HUES6 (cell line): ENCODE data around the gene ADCK1.

Experiments
- H3K27ac ChIP-seq: 2 replicates; pipeline ENCODE4 v1.7.0; 2013; ENCODE audit warnings: low read depth, mild to moderate bottlenecking, low read length, inconsistent platforms
- H3K27me3 ChIP-seq: 2 replicates; pipeline ENCODE4 v1.6.1; 2013; ENCODE audit warnings: low read length; ENCODE audit not compliant: control insufficient read depth, insufficient read depth
- H3K36me3 ChIP-seq: 2 replicates; pipeline ENCODE4 v1.6.1; 2013; ENCODE audit warnings: low read length; ENCODE audit not compliant: control insufficient read depth, insufficient read depth
- H3K4me1 ChIP-seq: 2 replicates; pipeline ENCODE4 v1.6.1; 2013; ENCODE audit warnings: low read length; ENCODE audit not compliant: control insufficient read depth, insufficient read depth
- H3K4me3 ChIP-seq: 2 replicates; pipeline ENCODE4 v1.5.1; 2013; ENCODE audit warnings: low read depth, low read length
- H3K9ac ChIP-seq: one replicate; pipeline ENCODE4 v1.6.1; 2013; ENCODE audit warnings: mild to moderate bottlenecking, low read length
- H3K9me3 ChIP-seq: 2 replicates; pipeline ENCODE4 v1.6.1; 2013; ENCODE audit warnings: low read depth, low read length; ENCODE audit not compliant: control insufficient read depth, insufficient read depth

ADCK1 gene

GRCh38 chr14:77917491-77918201 is 117.7 kb downstream of the ADCK1 start:
- H3K4me1 ChIP-seq = peaks cover 12% of the 10 kb centered on the region
- H3K9ac ChIP-seq = no peak overlapping the region
- peaks cover 5% of the 10 kb centered on the region; the same call in 1 of the 2 replicates for H3K9me3 ChIP-seq
- no peak overlapping the region for H3K4me3 ChIP-seq
- no peak overlapping the region for H3K27ac ChIP-seq
- H3K36me3 ChIP-seq = no peaks in the 10 kb centered on the region
- no peaks in the 10 kb centered on the region for H3K27me3 ChIP-seq

- Histone ChIP-seq H3K4me1 (peaks cover 4% of the 10 kb centered on the region), H3K36me3 (no peaks in the 10 kb centered on the region), H3K27me3 (no peaks in the 10 kb centered on the region), H3K9me3 (peaks cover 5% of the 10 kb centered on the region; the same call in 1 of the 2 replicates), H3K9ac (no peak overlapping the region), H3K4me3 (no peak overlapping the region), H3K27ac (no peak overlapping the region)
These were observed 118.5 kb downstream of the ADCK1 start for GRCh38 chr14:77918448-77918847.

DNA sequence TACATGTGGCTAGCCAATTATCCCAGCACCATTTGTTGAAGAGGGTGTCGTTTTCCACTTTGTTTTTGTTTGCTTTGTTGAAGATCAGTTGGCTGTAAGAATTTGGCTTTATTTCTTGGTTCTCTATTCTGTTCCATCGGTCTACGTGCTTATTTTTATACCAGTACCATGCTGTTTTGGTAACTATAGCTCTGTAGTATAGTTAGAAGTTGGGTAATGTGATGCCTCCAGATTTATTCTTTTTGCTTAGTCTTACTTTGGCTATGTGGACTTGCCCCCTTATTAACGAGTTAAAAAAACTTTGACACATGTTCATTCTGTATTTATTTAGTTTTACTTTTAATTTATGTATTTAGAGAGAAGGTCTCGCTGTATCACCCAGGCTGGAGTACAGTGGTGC is 120.4 kb downstream of the ADCK1 start:
- Histone ChIP-seq H3K4me1 (no peaks in the 10 kb centered on the region), H3K36me3 (no peaks in the 10 kb centered on the region), H3K27ac (no peak overlapping the region), H3K9me3 (peaks cover 5% of the 10 kb centered on the region; the same call in 1 of the 2 replicates), H3K4me3 (no peak overlapping the region), H3K27me3 (no peaks in the 10 kb centered on the region), H3K9ac (no peak overlapping the region)

- Histone ChIP-seq H3K9me3 (peaks cover 5% of the 10 kb centered on the region; the same call in 1 of the 2 replicates), H3K4me3 (no peak overlapping the region), H3K27me3 (no peaks in the 10 kb centered on the region), H3K27ac (no peak overlapping the region), H3K9ac (no peak overlapping the region), H3K4me1 (no peaks in the 10 kb centered on the region), H3K36me3 (no peaks in the 10 kb centered on the region)
These were observed 121.9 kb downstream of the ADCK1 start for GRCh38 chr14:77921818-77922217.

DNA sequence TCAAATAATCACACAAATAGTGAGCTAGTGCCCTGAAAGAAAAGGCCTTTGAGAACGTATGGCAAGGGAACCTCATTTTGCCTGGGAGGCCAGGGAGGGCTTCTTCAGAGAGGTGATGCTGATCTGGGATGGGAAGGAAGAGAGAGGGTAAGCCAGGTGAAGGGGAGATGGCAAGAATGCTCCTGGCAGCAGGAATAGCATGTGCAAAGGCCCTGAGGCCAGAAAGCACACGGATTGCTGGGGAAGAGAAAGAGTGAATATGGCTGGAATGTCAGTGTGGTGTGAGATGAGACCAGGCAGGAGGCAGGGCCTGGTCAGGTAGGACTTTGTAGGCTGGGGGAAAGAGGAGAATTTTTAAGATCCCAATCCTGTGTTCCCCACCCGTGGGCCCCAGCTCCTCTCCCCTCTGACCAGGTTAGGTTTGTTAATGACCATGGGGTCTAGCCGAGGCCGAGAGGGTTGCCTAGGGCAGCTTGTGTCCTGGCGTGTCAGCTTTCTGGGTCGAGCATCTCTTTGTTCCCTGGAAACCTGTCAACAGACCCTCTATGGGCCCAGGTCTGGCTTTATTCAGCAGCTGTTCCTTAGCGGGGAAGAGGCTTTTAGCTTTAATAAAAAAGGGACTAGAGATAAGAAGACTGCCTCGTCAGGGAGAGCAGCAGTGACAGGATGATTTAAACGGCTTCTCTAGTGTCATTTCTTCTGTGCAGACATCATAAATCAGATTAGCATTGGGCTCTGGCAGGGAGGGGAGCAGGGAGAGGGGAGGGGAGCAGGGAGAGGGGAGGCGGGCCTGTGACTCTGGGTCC is 123.4 kb downstream of the ADCK1 start:
- Histone ChIP-seq H3K4me1 (no peaks in the 10 kb centered on the region), H3K4me3 (no peak overlapping the region), H3K27ac (no peak overlapping the region), H3K9ac (no peak overlapping the region), H3K36me3 (no peaks in the 10 kb centered on the region), H3K9me3 (peaks cover 5% of the 10 kb centered on the region; the same call in 1 of the 2 replicates), H3K27me3 (no peaks in the 10 kb centered on the region)

- Histone ChIP-seq H3K9ac (no peak overlapping the region), H3K4me3 (no peak overlapping the region), H3K4me1 (no peaks in the 10 kb centered on the region), H3K9me3 (peaks cover 5% of the 10 kb centered on the region; the same call in 1 of the 2 replicates), H3K36me3 (no peaks in the 10 kb centered on the region), H3K27ac (no peak overlapping the region), H3K27me3 (no peaks in the 10 kb centered on the region)
These were observed 124.4 kb downstream of the ADCK1 start for GRCh38 chr14:77924141-77924948.

DNA sequence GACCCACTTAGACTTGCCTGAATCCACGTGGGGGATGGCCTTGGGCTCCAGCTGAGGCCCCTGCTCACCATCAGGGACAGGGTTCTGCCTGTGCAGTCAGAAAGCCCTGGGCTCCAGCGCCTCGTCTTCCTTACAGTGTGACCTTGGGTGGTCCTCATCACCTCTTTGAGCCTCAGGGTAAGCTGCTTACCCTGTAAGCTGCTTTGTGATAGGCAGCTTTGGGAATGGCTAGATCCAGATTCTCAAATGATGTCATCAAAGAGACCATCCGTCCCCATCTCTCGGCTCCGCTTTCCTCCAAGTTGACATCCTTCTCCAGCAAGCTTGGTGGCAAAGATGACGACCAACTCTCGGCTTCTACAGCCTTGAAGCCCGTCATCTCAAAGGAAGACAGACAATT is 127.0 kb downstream of the ADCK1 start:
- no peaks in the 10 kb centered on the region for H3K9me3 ChIP-seq
- H3K4me3 ChIP-seq = no peak overlapping the region
- H3K4me1 ChIP-seq = no peaks in the 10 kb centered on the region
- no peak overlapping the region for H3K27ac ChIP-seq
- H3K36me3 ChIP-seq = no peaks in the 10 kb centered on the region
- no peaks in the 10 kb centered on the region for H3K27me3 ChIP-seq
- no peak overlapping the region for H3K9ac ChIP-seq

- no peaks in the 10 kb centered on the region for H3K4me1 ChIP-seq
- H3K36me3 ChIP-seq = peaks cover 16% of the 10 kb centered on the region
- peaks cover 22% of the 10 kb centered on the region for H3K9me3 ChIP-seq
- no peak overlapping the region for H3K4me3 ChIP-seq
- H3K27me3 ChIP-seq = no peaks in the 10 kb centered on the region
- no peak overlapping the region for H3K9ac ChIP-seq
- no peak overlapping the region for H3K27ac ChIP-seq
These were observed 131.5 kb downstream of the ADCK1 start for GRCh38 chr14:77931441-77931840.

DNA sequence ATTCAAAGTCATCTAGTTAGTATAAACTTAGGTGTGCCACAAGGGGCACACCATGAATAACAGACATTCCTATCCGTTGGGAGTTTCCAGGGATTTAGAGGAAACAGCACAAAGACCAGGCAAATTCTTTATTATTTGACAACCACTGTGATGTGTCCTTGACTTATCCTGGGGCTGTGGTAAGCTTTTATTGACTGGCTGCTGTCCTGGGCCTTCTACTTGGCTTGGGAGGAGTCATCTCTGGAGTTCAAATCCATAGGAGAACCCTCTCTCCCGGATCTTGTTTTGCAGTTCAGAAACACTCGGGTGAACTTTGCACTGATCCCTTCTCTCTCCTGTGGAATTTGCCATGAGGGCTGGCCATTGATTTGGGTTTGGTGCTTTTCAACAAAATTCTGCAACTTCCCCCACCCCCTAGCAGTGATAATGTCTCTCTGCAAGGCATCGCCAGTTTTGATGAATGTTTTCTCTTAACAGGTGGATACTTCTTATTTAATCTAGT is 136.3 kb downstream of the ADCK1 start:
- H3K27ac ChIP-seq = no peak overlapping the region
- H3K4me3 ChIP-seq = no peak overlapping the region
- no peak overlapping the region for H3K9ac ChIP-seq
- peaks cover 16% of the 10 kb centered on the region for H3K36me3 ChIP-seq
- H3K27me3 ChIP-seq = no peaks in the 10 kb centered on the region
- H3K9me3 ChIP-seq = peaks cover 34% of the 10 kb centered on the region
- no peaks in the 10 kb centered on the region for H3K4me1 ChIP-seq

DNA sequence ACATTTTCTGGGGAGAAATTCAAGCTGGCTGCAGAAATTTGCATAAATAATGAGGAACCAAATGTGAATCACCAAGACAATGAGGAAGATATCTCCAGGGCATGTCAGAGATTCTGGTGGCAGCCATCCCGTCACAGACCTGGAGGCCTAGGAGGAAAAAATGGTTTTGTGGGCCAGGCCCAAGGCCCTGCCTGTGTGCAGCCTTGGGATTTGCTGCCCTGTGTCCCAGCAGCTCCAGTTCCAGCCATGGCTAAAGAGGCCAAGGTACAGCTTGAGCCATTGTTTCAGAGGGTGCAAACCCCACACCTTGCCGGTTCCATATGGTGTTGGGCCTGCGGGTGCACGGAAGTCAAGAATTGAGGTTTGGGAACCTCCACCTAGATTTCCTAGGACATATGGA is 147.5 kb downstream of the ADCK1 start:
- Histone ChIP-seq H3K4me3 (no peak overlapping the region), H3K9ac (no peak overlapping the region), H3K4me1 (no peaks in the 10 kb centered on the region), H3K9me3 (peaks cover 51% of the 10 kb centered on the region), H3K27ac (no peak overlapping the region), H3K27me3 (no peaks in the 10 kb centered on the region), H3K36me3 (no peaks in the 10 kb centered on the region)
